Measurements from ENCODE around the gene LPAR5. TPM values are rescaled to one million over a fixed set of nuclear protein-coding genes. Genes with fewer than 3 reads are reported as not detected.

Gene LPAR5
- total RNA-seq, 1 donor from 2014 or later: 0.73 TPM

GRCh38 chr12:6612652-6613014 lies 23.1 kb downstream of the LPAR5 start:
- Histone ChIP-seq H3K9me3 (ENCODE audit: insufficient read depth, low read depth, low read length) (no peaks in the 10 kb centered on the region), H3K4me3 (ENCODE audit: insufficient read depth, low read depth, low read length) (no peak overlapping the region), H4K20me1 (ENCODE audit: insufficient read depth, low read length) (no peaks in the 10 kb centered on the region), H2AFZ (ENCODE audit: low read depth, low read length) (peak overlapping the region; percentile 40), H3K9ac (ENCODE audit: low read length) (peak overlapping the region; percentile 73), H3K27ac (ENCODE audit: low read depth, low read length) (no peak overlapping the region), H3K36me3 (ENCODE audit: insufficient read depth, low read length) (no peaks in the 10 kb centered on the region), H3K27me3 (ENCODE audit: insufficient read depth, low read length) (no peaks in the 10 kb centered on the region), H3K4me2 (ENCODE audit: low read length) (peak overlapping the region; percentile 86), H3K4me1 (ENCODE audit: insufficient read depth, low read length) (peaks cover 24% of the 10 kb centered on the region), H3K79me2 (ENCODE audit: insufficient read depth, low read length) (no peaks in the 10 kb centered on the region)
- no peak overlapping the region for H3K4me3 Mint-ChIP-seq (ENCODE audit: unreplicated experiment)
- peaks cover 22% of the 10 kb centered on the region for H3K4me1 Mint-ChIP-seq (ENCODE audit: low read depth, unreplicated experiment)
- H3K36me3 Mint-ChIP-seq (ENCODE audit: low read depth, unreplicated experiment): no peaks in the 10 kb centered on the region
- no peaks in the 10 kb centered on the region for H3K27me3 Mint-ChIP-seq (ENCODE audit: low read depth, unreplicated experiment)
- H3K27ac Mint-ChIP-seq (ENCODE audit: unreplicated experiment): no peak overlapping the region
- no peaks in the 10 kb centered on the region for H3K9me3 Mint-ChIP-seq (ENCODE audit: unreplicated experiment)
- FAIRE-seq (no peak), DNase-seq (ENCODE audit: low read depth) (no peak)
- no peak for TF ChIP-seq EZH2 (IDR thresholded peaks at IDR 0.05; ENCODE audit: insufficient read depth, low read length)
- no peak for TF ChIP-seq CTCF (IDR thresholded peaks at IDR 0.05; ENCODE audit: insufficient read depth, low read depth, low read length)

GRCh38 chr12:6612247-6612646 lies 23.5 kb downstream of the LPAR5 start:
- H3K27ac Mint-ChIP-seq (ENCODE audit: unreplicated experiment): no peak overlapping the region
- peak overlapping the region; percentile 16 for H3K9ac ChIP-seq (ENCODE audit: low read length)
- no peak overlapping the region for H3K4me3 Mint-ChIP-seq (ENCODE audit: unreplicated experiment)
- H3K27ac ChIP-seq (ENCODE audit: low read depth, low read length): no peak overlapping the region
- H3K4me1 Mint-ChIP-seq (ENCODE audit: low read depth, unreplicated experiment): peaks cover 22% of the 10 kb centered on the region
- H3K27me3 ChIP-seq (ENCODE audit: insufficient read depth, low read length): no peaks in the 10 kb centered on the region
- H4K20me1 ChIP-seq (ENCODE audit: insufficient read depth, low read length): no peaks in the 10 kb centered on the region
- no peaks in the 10 kb centered on the region for H3K36me3 ChIP-seq (ENCODE audit: insufficient read depth, low read length)
- H3K9me3 ChIP-seq (ENCODE audit: insufficient read depth, low read depth, low read length): no peaks in the 10 kb centered on the region
- FAIRE-seq (no peak), DNase-seq (ENCODE audit: low read depth) (no peak)
- H3K4me1 ChIP-seq (ENCODE audit: insufficient read depth, low read length): peaks cover 26% of the 10 kb centered on the region
- no peak for TF ChIP-seq EZH2 (IDR thresholded peaks at IDR 0.05; ENCODE audit: insufficient read depth, low read length)
- no peak for TF ChIP-seq CTCF (IDR thresholded peaks at IDR 0.05; ENCODE audit: insufficient read depth, low read depth, low read length)
- H3K36me3 Mint-ChIP-seq (ENCODE audit: low read depth, unreplicated experiment): no peaks in the 10 kb centered on the region
- no peaks in the 10 kb centered on the region for H3K27me3 Mint-ChIP-seq (ENCODE audit: low read depth, unreplicated experiment)
- H3K4me3 ChIP-seq (ENCODE audit: insufficient read depth, low read depth, low read length): no peak overlapping the region
- H3K79me2 ChIP-seq (ENCODE audit: insufficient read depth, low read length): no peaks in the 10 kb centered on the region
- H3K9me3 Mint-ChIP-seq (ENCODE audit: unreplicated experiment): no peaks in the 10 kb centered on the region
- peak overlapping the region; percentile 40 for H2AFZ ChIP-seq (ENCODE audit: low read depth, low read length)
- H3K4me2 ChIP-seq (ENCODE audit: low read length): peak overlapping the region; percentile 86

- Histone ChIP-seq H3K4me3 (ENCODE audit: insufficient read depth, low read depth, low read length) (no peak overlapping the region), H3K79me2 (ENCODE audit: insufficient read depth, low read length) (peaks cover 26% of the 10 kb centered on the region), H3K4me2 (ENCODE audit: low read length) (no peak overlapping the region), H2AFZ (ENCODE audit: low read depth, low read length) (no peak overlapping the region), H3K9me3 (ENCODE audit: insufficient read depth, low read depth, low read length) (no peaks in the 10 kb centered on the region), H3K9ac (ENCODE audit: low read length) (no peak overlapping the region), H4K20me1 (ENCODE audit: insufficient read depth, low read length) (peaks cover 25% of the 10 kb centered on the region), H3K36me3 (ENCODE audit: insufficient read depth, low read length) (no peaks in the 10 kb centered on the region), H3K4me1 (ENCODE audit: insufficient read depth, low read length) (peaks cover 38% of the 10 kb centered on the region), H3K27ac (ENCODE audit: low read depth, low read length) (no peak overlapping the region), H3K27me3 (ENCODE audit: insufficient read depth, low read length) (no peaks in the 10 kb centered on the region)
- H3K36me3 Mint-ChIP-seq (ENCODE audit: low read depth, unreplicated experiment): peaks cover 7% of the 10 kb centered on the region
- H3K27ac Mint-ChIP-seq (ENCODE audit: unreplicated experiment): no peak overlapping the region
- no peaks in the 10 kb centered on the region for H3K9me3 Mint-ChIP-seq (ENCODE audit: unreplicated experiment)
- H3K4me1 Mint-ChIP-seq (ENCODE audit: low read depth, unreplicated experiment): peaks cover 31% of the 10 kb centered on the region
- H3K4me3 Mint-ChIP-seq (ENCODE audit: unreplicated experiment): no peak overlapping the region
- DNase-seq (ENCODE audit: low read depth) (no peak), FAIRE-seq (no peak)
- no peaks in the 10 kb centered on the region for H3K27me3 Mint-ChIP-seq (ENCODE audit: low read depth, unreplicated experiment)
- no peak for TF ChIP-seq EZH2 (IDR thresholded peaks at IDR 0.05; ENCODE audit: insufficient read depth, low read length)
- TF ChIP-seq CTCF (IDR thresholded peaks at IDR 0.05; ENCODE audit: insufficient read depth, low read depth, low read length): no peak
These were observed 27.0 kb downstream of the LPAR5 start for GRCh38 chr12:6608592-6609281.
